GM19463 (cell line): Measurements from ENCODE around the gene LCN2.
"Not testable (repeated sequence)": the region's sequence is repeated elsewhere in the genome, so short reads cannot be mapped to it uniquely, and the experiment has no call there.

Experiments
- ATAC-seq: cut with Tn5 transposase; IDR thresholded peaks from one replicate; pipeline ENCODE4 v1.9.1; 2021; ENCODE audit warnings: mild to moderate bottlenecking, moderate library complexity; ENCODE audit not compliant: unreplicated experiment

The LCN2 gene

DNA sequence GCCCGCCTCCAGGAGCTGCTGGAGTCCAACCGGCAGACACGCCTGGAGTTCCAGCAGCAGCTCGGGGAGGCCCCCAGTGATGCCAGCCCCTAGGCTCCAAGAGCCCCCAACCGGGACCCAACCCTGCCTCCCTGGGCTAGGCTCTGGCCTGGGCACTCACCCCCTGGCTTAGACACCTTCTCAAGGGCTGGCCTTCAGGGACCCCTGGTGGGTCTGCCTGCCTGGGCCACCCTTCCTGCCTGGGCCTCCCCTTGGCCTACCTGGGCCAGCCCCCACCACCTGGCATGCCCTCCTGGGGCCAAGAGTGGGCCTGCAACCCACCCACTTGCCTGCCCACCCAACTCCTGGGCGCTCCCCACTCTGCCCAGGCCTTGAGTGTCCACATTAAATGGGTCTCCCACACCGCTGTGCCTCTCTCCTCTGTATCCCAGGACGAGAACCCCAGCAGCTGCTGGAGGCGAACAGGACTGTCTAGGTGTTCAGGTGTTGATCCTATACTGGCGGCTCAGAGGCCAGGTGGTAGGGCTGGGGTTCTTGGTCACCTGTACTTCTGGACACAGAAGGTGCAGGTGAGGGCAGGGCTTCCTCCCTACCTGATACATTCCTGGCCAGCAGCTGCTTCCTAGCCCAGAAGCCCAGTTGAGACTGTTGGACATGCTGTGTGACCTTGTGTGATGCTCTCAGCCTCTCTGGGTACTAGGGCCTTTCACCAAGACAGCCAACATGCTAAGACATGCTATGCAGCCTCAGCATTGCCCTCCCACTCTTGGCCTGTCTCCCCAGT, 14.5 kb downstream of the LCN2 start:
- no peak for ATAC-seq

DNA sequence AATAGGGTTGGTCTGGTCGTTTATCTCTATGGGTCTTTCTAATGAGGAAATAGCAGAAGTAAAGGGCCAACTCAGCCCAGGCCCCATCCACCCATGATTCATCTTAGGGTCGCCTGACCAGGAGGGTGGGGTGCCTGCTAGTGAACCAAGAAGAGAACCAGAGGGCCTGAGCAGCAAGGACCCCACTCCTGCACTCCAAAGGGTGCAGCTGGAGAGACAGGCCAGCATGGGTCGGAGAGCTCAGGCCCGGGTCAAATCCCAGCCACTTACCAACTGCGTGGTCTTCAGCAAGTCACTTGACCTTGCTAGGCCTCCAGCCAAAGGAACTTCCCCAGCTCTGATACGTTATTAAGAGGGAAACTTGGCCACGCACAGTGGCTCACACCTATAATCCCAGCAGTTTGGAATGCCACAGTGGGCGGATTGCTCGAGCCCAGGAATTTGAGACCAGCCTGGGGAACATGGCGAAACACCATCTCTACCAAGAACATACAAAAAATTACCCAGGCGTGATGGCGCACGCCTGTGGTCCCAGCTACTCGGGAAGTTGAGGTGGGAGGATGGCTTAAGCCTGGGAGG, 15.1 kb downstream of the LCN2 start:
- ATAC-seq: no peak

DNA sequence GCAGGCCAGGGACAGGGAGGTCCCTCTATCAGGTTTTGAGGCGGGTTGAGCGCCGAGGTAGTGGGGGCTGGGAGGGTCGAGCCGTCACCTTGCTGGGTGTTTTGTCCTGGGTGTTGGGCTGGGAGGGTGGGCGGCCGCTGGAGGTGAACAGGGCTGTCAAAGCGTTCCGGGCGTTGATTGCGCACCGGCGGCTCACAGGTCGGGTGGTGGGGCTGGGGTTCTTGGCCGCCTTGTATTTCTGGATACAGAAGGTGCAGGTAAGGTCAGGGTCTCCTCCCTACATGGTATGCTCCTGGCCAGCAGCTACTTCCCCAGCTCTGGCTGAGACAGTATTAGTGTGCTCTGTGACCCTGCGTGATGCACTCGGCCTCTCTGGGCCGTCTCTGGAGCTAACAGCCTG, 16.9 kb downstream of the LCN2 start:
- ATAC-seq: no peak

DNA sequence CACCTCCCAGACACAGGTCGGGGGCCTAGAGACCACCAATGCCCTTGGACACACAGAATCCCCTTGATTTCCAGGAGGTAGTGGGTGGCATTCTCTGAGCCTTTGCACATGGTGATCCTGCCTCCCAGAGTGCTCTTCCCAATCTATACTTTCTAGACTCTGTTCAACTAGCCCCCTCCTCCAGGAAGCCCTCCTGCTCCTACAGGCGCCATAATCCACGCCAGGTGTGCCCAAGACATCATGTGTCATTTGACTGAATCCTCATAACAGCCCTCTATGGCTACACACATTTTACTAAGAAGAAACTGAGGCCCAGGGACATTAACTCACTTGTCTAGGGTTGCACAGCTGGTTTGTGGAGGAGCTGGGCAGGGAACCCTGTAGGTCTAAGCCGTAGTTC, 18.0 kb downstream of the LCN2 start:
- no peak for ATAC-seq

DNA sequence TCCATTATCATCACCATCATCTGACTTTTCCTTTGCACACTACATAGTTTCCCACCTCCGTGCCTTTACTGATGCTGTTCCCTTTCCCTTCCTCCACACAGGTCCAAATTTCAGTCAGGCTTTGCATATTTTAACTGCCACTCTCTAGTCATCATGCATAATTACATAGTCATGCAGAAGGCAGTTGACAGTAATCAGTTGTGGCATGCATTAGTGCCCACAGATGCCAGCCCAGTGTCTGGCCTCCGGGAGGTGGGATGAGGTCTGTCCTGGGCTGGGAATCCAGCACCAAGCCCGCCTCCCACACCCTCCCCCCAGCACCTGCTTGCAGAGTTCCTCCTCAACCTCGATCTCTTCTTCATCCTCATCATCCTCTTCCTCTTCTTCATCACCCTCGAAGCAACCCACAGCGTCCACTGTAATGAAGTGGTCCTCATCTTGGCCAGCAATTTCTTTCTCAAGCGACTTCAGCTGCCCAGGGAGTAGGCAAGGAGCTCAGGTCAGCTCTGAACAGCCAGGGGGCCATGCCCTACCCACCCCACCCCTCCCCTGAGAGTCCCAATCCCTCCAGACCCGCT, 19.6 kb downstream of the LCN2 start:
- ATAC-seq: no peak

DNA sequence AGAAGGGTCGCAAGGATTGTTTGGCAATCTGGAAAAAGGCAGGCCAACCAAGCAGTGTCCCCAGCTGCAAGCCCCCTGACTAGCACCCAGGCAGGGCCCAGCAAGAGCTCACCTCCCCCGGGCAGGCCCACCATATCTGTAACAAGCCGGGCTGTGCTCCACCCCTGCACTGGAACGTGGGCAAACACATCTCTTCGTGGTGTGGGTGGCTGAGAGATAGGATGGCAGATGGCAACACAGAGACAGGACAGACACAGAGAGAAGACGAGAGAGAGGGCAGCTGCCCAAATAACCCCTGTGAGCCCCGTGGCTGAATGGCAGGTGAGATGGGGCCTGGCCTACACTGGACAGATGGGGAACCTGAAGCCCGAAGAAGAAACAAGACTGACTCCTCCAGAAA, 20.2 kb downstream of the LCN2 start:
- no peak for ATAC-seq

DNA sequence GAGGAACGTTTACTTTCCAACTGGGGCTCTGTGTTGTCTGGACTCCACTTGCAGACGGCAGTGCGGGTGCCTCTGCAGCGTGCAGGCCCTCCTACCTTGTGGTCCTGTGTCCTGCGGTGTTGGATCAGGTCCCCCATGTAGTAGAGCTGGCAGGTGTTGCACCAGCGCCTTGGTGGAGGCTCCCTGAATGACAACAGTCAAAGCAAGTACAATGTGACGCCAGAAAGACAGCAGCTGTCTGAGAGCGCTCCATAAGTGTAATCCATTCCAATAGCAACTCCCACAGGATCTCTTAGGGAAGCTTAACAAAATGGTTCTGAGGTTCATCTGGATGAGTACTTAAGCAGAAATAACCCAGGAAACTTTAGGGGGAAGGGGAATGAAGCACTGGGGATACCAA, 20.7 kb downstream of the LCN2 start:
- ATAC-seq: no peak

DNA sequence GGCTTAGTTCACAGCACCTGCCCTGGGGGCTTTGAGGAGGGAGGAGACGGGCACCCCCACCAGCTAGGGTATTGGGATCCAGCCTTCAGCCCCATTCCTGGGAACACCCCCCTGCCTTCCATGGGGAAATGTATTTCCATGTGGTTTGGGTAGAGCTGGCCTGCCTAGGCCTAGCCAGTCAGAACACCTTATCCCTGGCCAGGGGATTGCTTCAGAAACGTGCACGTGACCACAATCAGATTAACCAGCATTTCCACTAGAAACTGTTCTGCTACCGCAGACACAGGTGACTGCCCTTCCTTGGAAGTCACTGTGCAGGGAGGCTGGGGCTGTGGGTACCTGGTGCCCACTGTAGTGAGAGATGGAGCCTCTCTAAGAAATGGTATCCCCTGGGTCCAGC, 24.8 kb downstream of the LCN2 start:
- ATAC-seq: no peak

DNA sequence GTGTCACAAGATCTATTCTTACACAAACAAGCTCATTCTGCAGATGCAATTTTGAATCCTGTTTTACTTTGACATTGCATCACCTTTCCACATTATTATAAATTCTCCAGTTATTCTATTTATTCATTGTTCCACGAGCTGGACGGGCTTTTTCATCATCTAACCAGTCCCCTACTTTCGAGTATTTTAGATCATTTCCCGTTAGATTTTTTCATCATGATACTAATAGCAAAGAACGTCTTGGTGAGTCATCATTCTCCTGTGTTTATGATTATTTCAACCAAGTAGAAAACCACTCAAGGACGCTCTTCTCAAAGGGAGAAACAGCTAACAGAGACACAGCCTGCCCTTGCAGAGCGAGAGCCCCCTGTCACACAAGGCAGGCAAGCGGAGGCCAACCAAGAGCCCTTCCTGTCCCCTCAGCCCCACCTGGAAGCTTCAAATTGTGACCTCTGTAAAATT, 25.9 kb downstream of the LCN2 start:
- no peak for ATAC-seq

DNA sequence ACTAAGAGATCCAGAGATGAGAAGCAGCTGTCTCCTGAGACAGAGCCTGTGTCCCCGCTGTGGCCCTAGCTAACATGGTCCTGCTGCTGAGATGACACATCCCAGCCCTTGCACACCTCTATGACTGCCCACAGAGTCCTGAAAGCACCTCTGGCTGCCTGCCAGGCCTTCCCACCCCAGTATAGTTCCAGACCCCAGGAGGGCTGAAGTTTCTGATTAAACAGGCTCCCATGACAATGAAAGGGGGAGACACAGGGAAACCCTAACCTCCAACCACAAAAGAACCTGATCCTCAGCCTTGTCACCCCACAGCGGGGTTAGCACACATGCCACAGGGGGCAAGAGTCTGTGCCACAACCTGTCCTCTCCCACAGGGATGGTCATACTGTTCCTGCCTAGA, 26.5 kb downstream of the LCN2 start:
- ATAC-seq: no peak

DNA sequence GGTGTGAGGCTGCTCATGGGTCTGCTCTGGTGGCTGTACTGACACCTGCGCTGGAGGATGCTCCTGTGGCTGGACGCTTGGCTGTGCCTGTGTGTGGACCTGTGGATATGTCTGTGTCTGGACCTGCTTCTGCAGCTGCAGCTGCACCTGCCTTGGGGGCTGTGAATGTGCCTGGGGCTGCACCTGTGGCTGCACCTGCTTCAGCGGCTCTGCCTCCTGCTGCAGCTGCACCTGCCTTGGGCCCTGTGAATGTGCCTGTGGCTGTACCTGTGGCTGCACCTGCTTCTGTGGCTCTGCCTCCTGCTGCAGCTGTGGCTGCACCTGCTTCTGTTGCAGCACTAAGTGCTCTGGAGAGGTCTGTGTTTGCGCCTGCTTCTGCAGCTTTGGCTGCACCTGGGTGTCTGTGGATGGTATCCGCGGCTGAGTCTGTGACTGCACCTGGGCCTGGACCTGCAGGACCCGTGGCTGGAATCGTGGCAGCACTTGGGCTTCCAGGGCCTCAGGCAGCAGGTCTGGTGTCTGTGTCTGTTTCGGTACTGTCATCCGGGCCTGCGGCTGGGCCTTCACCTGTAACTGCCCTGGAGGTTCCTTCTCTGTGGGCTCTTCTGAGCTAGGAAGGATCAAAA, 29.7 kb downstream of the LCN2 start:
- no peak for ATAC-seq

DNA sequence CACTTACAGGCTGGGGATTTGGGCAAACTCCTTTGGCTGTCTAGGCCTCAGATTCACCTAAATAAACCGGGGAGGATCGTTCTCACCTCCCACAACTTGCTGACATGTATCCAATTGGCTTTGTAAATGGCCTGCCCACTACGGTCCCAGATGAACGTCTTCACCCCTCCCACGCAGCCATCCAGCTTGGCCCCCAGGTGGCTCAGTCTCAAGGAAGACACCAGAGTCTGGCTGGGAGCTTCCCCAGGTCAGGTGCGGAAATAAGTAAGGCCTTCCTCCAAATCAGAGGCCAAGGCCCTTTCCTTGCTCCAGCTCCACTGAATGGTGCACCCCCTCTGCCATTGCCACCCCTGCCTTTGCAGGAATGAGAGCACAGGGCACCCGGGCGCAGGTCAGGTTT, 30.7 kb downstream of the LCN2 start:
- ATAC-seq: no peak

DNA sequence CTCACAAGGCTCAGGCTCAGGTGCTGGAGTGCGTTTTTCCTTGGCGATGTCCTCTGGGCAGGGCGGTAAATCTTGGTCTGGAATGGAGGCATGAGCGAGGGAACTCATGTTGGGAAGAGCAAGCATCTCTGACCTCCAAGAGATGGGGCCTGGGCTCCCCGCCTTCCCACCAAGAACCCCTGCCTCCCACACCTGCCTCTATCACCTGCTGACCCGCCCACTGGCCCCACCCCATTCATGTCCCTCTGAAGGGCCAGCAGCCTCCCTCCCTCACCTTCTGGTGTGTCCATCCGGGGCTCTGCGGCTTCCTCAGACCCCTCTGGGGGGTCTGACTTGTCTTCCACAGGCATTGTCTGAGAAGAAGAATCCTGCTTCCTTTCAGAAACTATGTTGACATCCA, 31.2 kb downstream of the LCN2 start:
- no peak for ATAC-seq

DNA sequence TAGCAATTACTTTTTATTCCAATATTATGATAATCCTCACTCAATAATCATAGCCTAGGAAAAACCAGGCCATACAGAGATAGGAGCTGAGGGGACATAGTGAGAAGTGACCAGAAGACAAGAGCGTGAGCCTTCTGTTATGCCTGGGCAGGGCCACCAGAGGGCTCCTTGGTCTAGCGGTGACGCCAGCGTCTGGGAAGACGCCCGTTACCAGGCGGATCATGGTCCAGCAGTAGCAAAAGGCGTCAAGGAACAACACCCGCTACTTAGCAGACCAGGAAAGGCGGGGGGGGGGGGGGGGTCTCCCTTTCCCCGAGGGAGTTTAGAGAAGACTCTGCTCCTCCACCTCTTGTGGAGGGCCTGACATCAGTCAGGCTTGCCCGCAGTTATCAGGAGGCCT, 32.2 kb downstream of the LCN2 start:
- not testable (repeated sequence) for ATAC-seq

DNA sequence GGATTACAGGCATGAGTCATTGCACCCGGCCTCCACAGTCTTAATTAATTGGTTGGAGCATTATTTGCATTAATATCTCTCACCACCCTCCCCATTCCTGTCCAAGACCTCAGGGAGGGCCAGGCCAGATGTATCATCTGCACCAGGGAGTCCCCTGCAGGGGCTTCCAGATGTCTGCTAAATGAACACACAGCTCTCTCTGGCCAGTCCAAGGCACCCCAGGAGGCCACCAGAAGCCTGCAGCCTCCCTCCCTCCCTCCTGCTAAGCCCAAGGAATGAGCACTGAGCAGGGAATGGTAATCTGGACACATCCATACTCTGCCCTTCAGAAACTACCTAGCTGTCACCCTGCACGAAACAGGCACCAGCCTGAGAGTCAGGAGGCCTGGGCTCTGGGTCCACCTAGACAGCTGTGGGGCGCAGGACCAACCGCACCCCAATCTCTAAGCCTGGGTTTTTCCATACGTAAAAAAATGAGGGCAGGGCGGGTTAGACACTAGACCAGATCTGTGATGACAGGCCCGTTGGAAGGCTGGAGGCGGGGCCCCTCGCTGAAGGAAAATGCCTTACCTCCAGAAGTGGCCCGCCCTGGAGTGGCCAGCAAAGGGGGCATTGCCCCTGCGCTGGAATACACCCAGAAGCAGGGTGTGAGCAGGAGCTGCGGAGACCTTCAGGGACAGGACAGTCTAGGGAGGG, 33.8 kb downstream of the LCN2 start:
- ATAC-seq: no peak

DNA sequence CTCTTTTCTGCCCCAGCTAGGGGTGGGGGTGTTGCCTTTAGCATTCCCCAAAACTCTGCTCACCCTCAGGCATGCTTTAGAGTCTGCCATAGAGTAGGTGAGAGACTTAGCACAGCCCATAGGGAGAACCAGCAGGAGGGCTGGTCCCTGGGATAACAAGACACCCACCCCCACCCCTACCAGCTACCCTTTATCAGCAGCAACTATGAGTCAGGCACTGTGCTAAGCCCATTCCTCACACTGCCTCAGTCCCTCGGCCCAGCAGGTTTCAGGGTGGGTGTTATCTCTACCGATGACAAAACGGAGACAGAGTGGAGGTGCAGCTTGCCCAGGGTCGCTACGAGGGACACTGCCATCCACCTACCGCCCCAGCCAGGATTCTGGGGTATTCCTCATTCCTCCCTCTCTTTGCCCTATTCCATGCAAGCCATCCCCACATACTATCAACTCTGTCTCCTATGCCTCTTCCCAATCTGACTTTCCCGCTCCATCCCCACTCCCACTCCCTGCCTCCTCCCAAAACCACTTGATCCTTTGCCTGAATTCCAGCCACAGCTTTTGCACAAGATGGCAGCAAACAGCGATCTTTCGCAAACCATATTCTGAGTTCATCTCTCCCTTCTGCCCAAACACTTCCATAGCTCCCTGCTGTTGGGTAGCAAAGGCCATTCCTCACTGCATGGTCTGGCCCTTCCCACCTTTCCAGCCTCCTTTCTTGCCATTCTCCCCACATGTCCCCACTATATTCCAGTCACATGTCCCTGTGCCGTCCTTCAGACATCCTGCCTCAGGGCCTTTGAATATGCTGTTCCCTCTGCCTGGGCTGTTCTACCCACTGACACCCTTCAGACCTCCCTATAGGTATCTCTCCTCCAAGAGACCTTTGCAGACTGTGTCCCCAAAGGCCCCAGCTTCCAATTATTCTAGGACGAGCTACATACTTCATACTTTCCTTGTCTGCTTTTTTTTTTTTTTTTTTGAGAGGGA, 37.0 kb downstream of the LCN2 start:
- ATAC-seq: no peak

DNA sequence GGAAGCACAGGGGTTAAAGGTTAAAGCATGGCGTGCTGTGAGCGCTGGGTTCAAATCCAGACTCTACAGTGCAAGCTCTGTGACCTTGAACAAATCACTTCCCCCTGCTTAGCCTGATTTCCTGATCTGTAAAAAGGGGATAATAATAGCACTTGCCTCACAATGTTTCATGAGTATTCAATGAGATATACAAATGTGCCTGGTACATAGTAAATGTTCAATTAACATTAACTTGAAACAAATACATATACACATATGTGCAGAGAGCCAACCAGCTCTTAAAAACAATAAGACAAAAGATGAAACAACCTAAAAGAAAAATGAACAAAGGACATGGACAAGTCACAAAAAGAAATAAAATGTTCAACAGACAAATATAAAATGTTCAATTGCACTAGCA, 38.1 kb downstream of the LCN2 start:
- no peak for ATAC-seq

DNA sequence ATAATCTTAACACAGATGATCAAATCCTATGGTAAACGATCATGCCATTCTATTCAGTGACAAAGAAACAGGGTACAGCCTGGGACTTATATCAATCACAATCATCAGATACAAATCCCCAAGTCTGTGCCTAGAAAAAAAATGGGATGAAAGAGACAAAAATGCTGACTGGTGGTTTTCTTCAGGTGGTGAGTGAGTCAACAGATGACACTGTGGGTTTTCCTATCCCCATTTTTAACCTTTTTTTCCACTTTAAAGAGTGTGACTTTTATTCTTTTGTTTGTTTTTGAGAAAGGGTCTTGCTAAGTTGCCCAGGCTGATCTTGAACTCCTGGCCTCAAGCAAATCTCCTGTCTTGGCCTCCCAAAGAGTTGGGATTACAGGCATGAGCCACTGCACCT, 39.0 kb downstream of the LCN2 start:
- ATAC-seq: no peak

DNA sequence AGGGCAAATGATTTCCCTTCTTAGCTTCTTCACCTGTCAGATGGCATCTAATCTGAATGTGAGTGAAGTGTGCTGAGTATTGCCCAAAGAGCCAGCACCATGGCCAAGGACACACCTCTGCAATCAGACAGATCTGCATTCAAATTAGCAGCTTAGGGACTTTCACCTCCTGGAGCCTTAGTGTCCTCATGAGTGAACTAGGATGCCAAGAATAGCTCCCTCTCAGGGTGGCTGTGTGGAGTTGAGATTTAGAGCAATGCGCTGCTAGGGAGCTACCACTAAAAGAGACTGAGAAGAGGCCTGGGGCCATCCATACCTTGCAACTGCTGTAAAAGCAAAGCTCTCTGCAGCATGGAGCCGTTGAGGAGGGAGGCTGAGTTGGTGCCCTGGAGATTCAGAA, 40.8 kb downstream of the LCN2 start:
- ATAC-seq: no peak
